ENCODE measurements around the gene MOGAT2. TPM values are rescaled to one million over a fixed set of nuclear protein-coding genes. Genes with fewer than 3 reads are reported as not detected.

Gene MOGAT2
- total and polyA plus RNA-seq, 2 of the 13 experiments (the other 11 are each of a cell fraction or from before 2014, with no cell fraction given) = 27.2 to 27.8 TPM

- TF ChIP-seq CBX1 (IDR thresholded peaks at IDR 0.05; ENCODE audit: low read depth) (no peak), TERF1 (CRISPR knock-in tag; IDR thresholded peaks at IDR 0.05) (no peak), ZKSCAN8 (CRISPR knock-in tag; IDR thresholded peaks at IDR 0.05; ENCODE audit: borderline replicate concordance) (no peak), RBAK (CRISPR knock-in tag; IDR thresholded peaks at IDR 0.05) (no peak), STAT5B (CRISPR knock-in tag; IDR thresholded peaks at IDR 0.05) (no peak), ZBTB26 (CRISPR knock-in tag; IDR thresholded peaks at IDR 0.05; ENCODE audit: borderline replicate concordance) (no peak), HMGXB4 (CRISPR knock-in tag; IDR thresholded peaks at IDR 0.05; ENCODE audit: borderline replicate concordance in 1 of 2, low read depth in 1 of 2) (peak; percentile 72 to 77; a peak in 2 of 4 replicates), NFATC3 (CRISPR knock-in tag; IDR thresholded peaks at IDR 0.05) (no peak), HCFC1 (IDR thresholded peaks at IDR 0.05; ENCODE audit: low read depth, low read length) (no peak), CSRNP2 (CRISPR knock-in tag; conservative IDR thresholded peaks at IDR 0.05; ENCODE audit: low read depth) (no peak), ZNF788 (CRISPR knock-in tag; IDR thresholded peaks at IDR 0.05; ENCODE audit: borderline replicate concordance) (peak; percentile 40; the same call in 1 of the 2 replicates), FOXJ3 (CRISPR knock-in tag; IDR thresholded peaks at IDR 0.05; ENCODE audit: borderline replicate concordance) (no peak), ZBTB2 (CRISPR knock-in tag; IDR thresholded peaks at IDR 0.05; ENCODE audit: low read depth) (no peak), TOPORS (CRISPR knock-in tag; IDR thresholded peaks at IDR 0.05) (no peak), POLR2G (IDR thresholded peaks at IDR 0.05; ENCODE audit: low read depth, low read length) (no peak), ZNF83 (CRISPR knock-in tag; IDR thresholded peaks at IDR 0.05; ENCODE audit: borderline replicate concordance) (no peak), ZNF550 (CRISPR knock-in tag; IDR thresholded peaks at IDR 0.05; ENCODE audit: borderline replicate concordance) (no peak), ZNF264 (CRISPR knock-in tag; IDR thresholded peaks at IDR 0.05) (no peak), LBX2 (CRISPR knock-in tag; IDR thresholded peaks at IDR 0.05; ENCODE audit: borderline replicate concordance) (no peak), SOX5 (CRISPR knock-in tag; IDR thresholded peaks at IDR 0.05; ENCODE audit: borderline replicate concordance) (no peak), ZBTB25 (CRISPR knock-in tag; IDR thresholded peaks at IDR 0.05) (0 out of 2 replicates have a peak, but pooled peaks have one; percentile 27)
These were observed 11.3 kb upstream of the MOGAT2 start (continued) for GRCh38 chr11:75706260-75706729.
